SK-N-SH treated with all-trans-retinoic acid at 6 μM for 48 hours (cell line): ENCODE measurements around the gene MED1.

Source experiments
- ARNTL ChIP-seq: fragments of 450-650 bp; formaldehyde crosslinking; IDR thresholded peaks from 2 replicates; pipeline ENCODE4 v1.5.0; 2020; ENCODE audit warnings: low read depth, mild to moderate bottlenecking, moderate library complexity, borderline replicate concordance
- CREB5 ChIP-seq: fragments of 250-450 bp; sonication (Bioruptor Pico); IDR thresholded peaks from 2 replicates; pipeline ENCODE4 v1.5.1; 2020; ENCODE audit warnings: low read depth, mild to moderate bottlenecking, moderate library complexity
- ESRRG ChIP-seq: fragments of 250-450 bp; sonication (Bioruptor Pico); IDR thresholded peaks from 2 replicates; pipeline ENCODE4 v1.6.1; 2021; ENCODE audit warnings: mild to moderate bottlenecking
- PATZ1 ChIP-seq: fragments of 250-450 bp; sonication (Bioruptor Pico); IDR thresholded peaks from 2 replicates; pipeline ENCODE4 v1.8.0; 2020; ENCODE audit warnings: mild to moderate bottlenecking, moderate library complexity, borderline replicate concordance
- POU6F1 ChIP-seq: fragments of 250-450 bp; sonication (Bioruptor Pico); IDR thresholded peaks from 2 replicates; pipeline ENCODE4 v1.8.0; 2021; ENCODE audit warnings: low read depth, mild to moderate bottlenecking, moderate library complexity, borderline replicate concordance
- RARB ChIP-seq: fragments of 250-450 bp; sonication (Bioruptor Pico); IDR thresholded peaks from 2 replicates; pipeline ENCODE4 v1.8.0; 2021; ENCODE audit warnings: mild to moderate bottlenecking, moderate library complexity
- ZC3H10 ChIP-seq: fragments of 250-450 bp; sonication (Bioruptor Pico); IDR thresholded peaks from 2 replicates; pipeline ENCODE4 v1.5.1; 2021; ENCODE audit warnings: mild to moderate bottlenecking, moderate library complexity
- ZFP3 ChIP-seq: fragments of 250-450 bp; sonication (Bioruptor Pico); IDR thresholded peaks from 2 replicates; pipeline ENCODE4 v1.5.0; 2020; ENCODE audit warnings: mild to moderate bottlenecking, moderate library complexity
- ZFP30 ChIP-seq: fragments of 450-650 bp; formaldehyde crosslinking; IDR thresholded peaks from 2 replicates; pipeline ENCODE4 v1.5.0; 2022; ENCODE audit warnings: mild to moderate bottlenecking, moderate library complexity
- ZNF565 ChIP-seq: fragments of 450-650 bp; formaldehyde crosslinking; conservative IDR thresholded peaks from 2 replicates; pipeline ENCODE4 v1.5.0; 2020; ENCODE audit warnings: low read depth, mild to moderate bottlenecking, moderate library complexity

GRCh38 chr17:39380144-39380543 is 70.9 kb downstream of the MED1 start:
- no peak for TF ChIP-seq ARNTL (CRISPR knock-in tag)
- TF ChIP-seq CREB5 (CRISPR knock-in tag): no peak
- no peak for TF ChIP-seq ZNF565 (CRISPR knock-in tag)
- no peak for TF ChIP-seq ZFP3 (CRISPR knock-in tag)
- no peak for TF ChIP-seq POU6F1
- no peak for TF ChIP-seq PATZ1 (CRISPR knock-in tag)
- TF ChIP-seq ZFP30 (CRISPR knock-in tag): no peak
- TF ChIP-seq RARB (CRISPR knock-in tag): no peak
- TF ChIP-seq ESRRG (CRISPR knock-in tag): no peak
- TF ChIP-seq ZC3H10 (CRISPR knock-in tag): no peak
